IMR-90 (cell line): Measurements from ENCODE around the gene CLPTM1L. TPM values are rescaled to one million over a fixed set of nuclear protein-coding genes. Genes with fewer than 3 reads are reported as not detected.

Experiments used
- ATAC-seq: fragments of 200-7000 bp; cut with Tn5 transposase; 2 replicates; pipeline ENCODE4 v1.9.1; 2020; ENCODE audit warnings: low read depth, mild to moderate bottlenecking, moderate library complexity
- BruUV-seq: library from RNA; stranded (reverse); fragments of 400-500 nt; replicated peaks from 2 replicates; lab custom pipeline; 2021; lab: Mats Ljungman, UMichigan
- CTCF ChIA-PET: fragments of 300-600 bp; formaldehyde crosslinking; extraction: SDS; loops from one replicate; lab custom pipeline; 2021; ENCODE audit warnings: antibody characterized with exemption; lab: Yijun Ruan, JAX
- POLR2A ChIA-PET: fragments of 300-600 bp; sonication (Branson Sonifier 250); formaldehyde crosslinking; loops from one replicate; lab custom pipeline; 2022; ENCODE audit warnings: antibody characterized with exemption; ENCODE audit not compliant: unreplicated experiment; lab: Charles Lee
- DNase-seq: peaks from one replicate; pipeline ENCODE4 v3.0.0; 2013
- H2AFZ ChIP-seq: replicated peaks from 2 replicates; pipeline ENCODE3; 2013; ENCODE audit warnings: low read length, mild to moderate bottlenecking; ENCODE audit not compliant: poor library complexity
- H2AK5ac ChIP-seq: 2 replicates; pipeline ENCODE4 v1.6.1; 2013; ENCODE audit warnings: low read depth, low read length, inconsistent platforms
- H2AK9ac ChIP-seq: replicated peaks from 2 replicates; pipeline ENCODE3; 2013; ENCODE audit warnings: mild to moderate bottlenecking, low read depth, low read length, moderate library complexity; ENCODE audit not compliant: poor library complexity
- H2BK120ac ChIP-seq: 2 replicates; pipeline ENCODE4 v1.6.1; 2013; ENCODE audit warnings: low read depth, low read length, inconsistent platforms
- H2BK15ac ChIP-seq: 3 replicates; pipeline ENCODE4 v1.6.1; 2013; ENCODE audit warnings: low read depth, low read length, inconsistent platforms
- H2BK20ac ChIP-seq: 2 replicates; pipeline ENCODE4 v1.6.1; 2013; ENCODE audit warnings: low read depth, mild to moderate bottlenecking, inconsistent platforms, low read length, moderate library complexity
- H2BK5ac ChIP-seq: 2 replicates; pipeline ENCODE4 v1.6.1; 2013; ENCODE audit warnings: mild to moderate bottlenecking, low read depth, low read length, inconsistent platforms; ENCODE audit not compliant: poor library complexity, severe bottlenecking
- H3K14ac ChIP-seq: replicated peaks from 2 replicates; pipeline ENCODE4 v1.6.1; 2013; ENCODE audit warnings: low read depth, low read length, inconsistent platforms
- H3K18ac ChIP-seq: 2 replicates; pipeline ENCODE4 v1.6.1; 2013; ENCODE audit warnings: low read depth, low read length, control low read depth
- H3K23ac ChIP-seq: 2 replicates; pipeline ENCODE4 v1.6.1; 2013; ENCODE audit warnings: low read depth, low read length, inconsistent platforms
- H3K27ac ChIP-seq: 2 replicates; pipeline ENCODE4 v1.5.1; 2013; ENCODE audit warnings: mild to moderate bottlenecking, control low read depth, low read length; ENCODE audit not compliant: insufficient read depth
- H3K27me3 ChIP-seq: 2 replicates; pipeline ENCODE4 v1.6.1; 2013; ENCODE audit warnings: low read length; ENCODE audit not compliant: control insufficient read depth, insufficient read depth
- H3K36me3 ChIP-seq: 2 replicates; pipeline ENCODE4 v1.6.1; 2013; ENCODE audit warnings: low read length, mixed read lengths; ENCODE audit not compliant: control insufficient read depth, insufficient read depth
- H3K4ac ChIP-seq: 2 replicates; pipeline ENCODE4 v1.6.1; 2013; ENCODE audit warnings: low read depth, low read length, inconsistent platforms
- H3K4me1 ChIP-seq: 2 replicates; pipeline ENCODE4 v1.6.1; 2013; ENCODE audit warnings: low read length, mixed read lengths; ENCODE audit not compliant: control insufficient read depth, insufficient read depth
- H3K4me2 ChIP-seq: 2 replicates; pipeline ENCODE4 v1.6.1; 2013; ENCODE audit warnings: low read depth, mild to moderate bottlenecking, control low read depth, low read length, moderate library complexity
- H3K4me3 ChIP-seq: 2 replicates; pipeline ENCODE4 v1.5.1; 2013; ENCODE audit warnings: low read depth, mild to moderate bottlenecking, control low read depth, low read length, moderate library complexity; ENCODE audit not compliant: insufficient read depth
- H3K56ac ChIP-seq: 2 replicates; pipeline ENCODE4 v1.6.1; 2013; ENCODE audit warnings: low read length, inconsistent platforms; ENCODE audit not compliant: insufficient read depth; ENCODE audit errors: extremely low read depth
- H3K79me1 ChIP-seq, 2 experiments: 2 replicates each; pipeline ENCODE4 v1.6.1; 2013; ENCODE audit warnings: low read length in 2 of 2, inconsistent platforms in 1 of 2, low read depth in 1 of 2
- H3K9ac ChIP-seq: 2 replicates; pipeline ENCODE4 v1.6.1; 2013; ENCODE audit warnings: low read depth, low read length, control low read depth
- H3K9me1 ChIP-seq: 2 replicates; pipeline ENCODE4 v1.6.1; 2013; ENCODE audit warnings: low read length, inconsistent platforms; ENCODE audit not compliant: insufficient read depth
- H3K9me3 ChIP-seq: 2 replicates; pipeline ENCODE4 v1.6.1; 2013; ENCODE audit warnings: low read length; ENCODE audit not compliant: control insufficient read depth, insufficient read depth
- H4K20me1 ChIP-seq: 2 replicates; pipeline ENCODE4 v1.6.1; 2013; ENCODE audit warnings: low read length, inconsistent platforms; ENCODE audit not compliant: insufficient read depth
- H4K5ac ChIP-seq: 2 replicates; pipeline ENCODE4 v1.6.1; 2013; ENCODE audit warnings: mild to moderate bottlenecking, low read depth, low read length, control low read depth
- H4K8ac ChIP-seq, 2 experiments: 2 replicates each; pipeline ENCODE4 v1.6.1; 2013; ENCODE audit warnings: low read depth in 2 of 2, low read length in 2 of 2, control low read depth in 1 of 2, inconsistent platforms in 1 of 2
- H4K91ac ChIP-seq: 2 replicates; pipeline ENCODE4 v1.6.1; 2013; ENCODE audit warnings: low read depth, low read length, inconsistent platforms; ENCODE audit not compliant: insufficient read depth
- MAZ ChIP-seq: IDR thresholded peaks from 2 replicates; pipeline ENCODE4 v1.6.1; 2012; ENCODE audit warnings: low read depth, mild to moderate bottlenecking, low read length, improper control_type of control experiment, moderate library complexity, borderline replicate concordance
- WGBS, 2 experiments: methylation state at CpG; one replicate each; pipeline versions ENCODE4 v1.1.5 to v1.1.7; 2013; ENCODE audit warnings: missing lambda C conversion rate in 2 of 2; ENCODE audit not compliant: insufficient read length in 1 of 2; ENCODE audit errors: extremely low coverage in 2 of 2; 5-methylcytosine and 5-hydroxymethylcytosine counted together
- dilution Hi-C: fragments of 300-500 bp; cut with HindIII; formaldehyde crosslinking; loops from one replicate; pipeline ENCODE4 v1.14.3; 2018; ENCODE audit warnings: low sequenced_read_pairs; ENCODE audit not compliant: unreplicated experiment
- in situ Hi-C: fragments of 300-500 bp; cut with MboI; formaldehyde crosslinking; loops from 3 replicates; pipeline ENCODE4 v1.14.3; 2019; ENCODE audit warnings: low sequenced_read_pairs, inconsistent platforms, mixed read lengths
- intact Hi-C: fragments of 100-400 bp; cut with micrococcal nuclease; formaldehyde crosslinking; loops from 2 replicates; pipeline ENCODE4 v1.10.0; 2022
- polyA plus RNA-seq, 3 experiments: library from polyadenylated mRNA; depleted of rRNA; stranded (reverse); fragments of >200 nt; gene quantifications; 2 replicates each; pipeline ENCODE4 v1.2.3, GENCODE V29; 2012; ENCODE audit warnings: low replicate concordance in 1 of 3
- total RNA-seq: library from RNA; depleted of rRNA; stranded (reverse); fragments of >200 nt; gene quantifications from 2 replicates; pipeline ENCODE4 v1.2.3, GENCODE V29; 2012

CLPTM1L gene
- total and polyA plus RNA-seq, 2 of the 4 experiments (the other 2 are of a cell fraction), result 114 to 137 TPM

- Histone ChIP-seq H2AK5ac (no peak overlapping the region), H3K9me1 (no peaks in the 10 kb centered on the region), H4K5ac (no peak overlapping the region), H3K23ac (no peak overlapping the region), H3K4me3 (no peak overlapping the region), H3K79me1 (no peaks in the 10 kb centered on the region), H3K27me3 (peaks cover 18% of the 10 kb centered on the region), H3K4me1 (no peaks in the 10 kb centered on the region), H2BK5ac (no peak overlapping the region), H2AFZ (no peak overlapping the region), H3K18ac (no peak overlapping the region), H2AK9ac (no peak overlapping the region), H3K36me3 (no peaks in the 10 kb centered on the region), H3K9ac (no peak overlapping the region), H3K14ac (no peak overlapping the region), H2BK20ac (no peak overlapping the region), H2BK15ac (no peak overlapping the region), H3K27ac (no peak overlapping the region), H3K4me2 (no peak overlapping the region), H2BK120ac (no peak overlapping the region), H4K91ac (no peak overlapping the region), H3K56ac (no peak overlapping the region), H3K9me3 (no peaks in the 10 kb centered on the region), H4K20me1 (no peaks in the 10 kb centered on the region), H4K8ac (no peak overlapping the region), H3K4ac (no peak overlapping the region)
- in situ Hi-C loops, result no loop called here
- DNase-seq (no peak), ATAC-seq (no peak)
- WGBS, 2 experiments, result 30% methylated on average over 38 of the region's 69 CpGs; no CpG with 5 or more reads in 1 of the 2 experiments
- TF ChIP-seq MAZ, result no peak
- intact Hi-C loops, result no loop called here
- CTCF ChIA-PET, result no interaction called here
- dilution Hi-C loops, result no loop called here
- no TSS peak for BruUV-seq
- POLR2A ChIA-PET, result no interaction called here
Measured at GRCh38 chr5:1294206-1294834, 50.6 kb downstream of the CLPTM1L start.
